Stimulated activated CD8-positive, alpha-beta memory T cell treated with anti-CD3 and anti-CD28 coated beads, Interleukin-12 subunit alpha, Interleukin-12 subunit beta, amount 100 ng/mL, for 24 hours (primary cell): Measurements from ENCODE around the gene ADRA2C.

Experiments used
- DNase-seq: peaks from one replicate; pipeline ENCODE4 v3.0.0-alpha.2; 2020; ENCODE audit errors: extremely low read depth

ADRA2C gene

GRCh38 chr4:3760346-3760745, 5.8 kb upstream of the ADRA2C start:
- no peak for DNase-seq

GRCh38 chr4:3760841-3761240, 5.3 kb upstream of the ADRA2C start:
- DNase-seq, result no peak

- DNase-seq, result no peak
Measured at GRCh38 chr4:3762264-3762663, 3.9 kb upstream of the ADRA2C start.

GRCh38 chr4:3762753-3763549, 3.2 kb upstream of the ADRA2C start:
- no peak for DNase-seq

- DNase-seq, result no peak
Measured at GRCh38 chr4:3765271-3766035, 732 bp upstream of the ADRA2C start.

GRCh38 chr4:3766785-3767569, 792 bp downstream of the ADRA2C start:
- DNase-seq, result no peak

- no peak for DNase-seq
Measured at GRCh38 chr4:3767570-3768288, 1.5 kb downstream of the ADRA2C start.

- DNase-seq, result no peak
Measured at GRCh38 chr4:3768842-3769641, 2.9 kb downstream of the ADRA2C start.

GRCh38 chr4:3769642-3770184, 3.5 kb downstream of the ADRA2C start:
- DNase-seq, result no peak

- DNase-seq, result no peak
Measured at GRCh38 chr4:3770323-3771163, 4.4 kb downstream of the ADRA2C start.

GRCh38 chr4:3771164-3771809, 5.1 kb downstream of the ADRA2C start:
- DNase-seq, result no peak

- DNase-seq, result no peak
Measured at GRCh38 chr4:3771939-3772495, 5.8 kb downstream of the ADRA2C start.

GRCh38 chr4:3772632-3773031, 6.4 kb downstream of the ADRA2C start:
- DNase-seq, result no peak

GRCh38 chr4:3773552-3774001, 7.4 kb downstream of the ADRA2C start:
- no peak for DNase-seq

GRCh38 chr4:3774253-3774883, 8.2 kb downstream of the ADRA2C start:
- DNase-seq, result no peak

- no peak for DNase-seq
Measured at GRCh38 chr4:3775005-3775404, 8.8 kb downstream of the ADRA2C start.

GRCh38 chr4:3775576-3775975, 9.4 kb downstream of the ADRA2C start:
- no peak for DNase-seq
